ENCODE results near the gene SST.

Gene SST

DNA sequence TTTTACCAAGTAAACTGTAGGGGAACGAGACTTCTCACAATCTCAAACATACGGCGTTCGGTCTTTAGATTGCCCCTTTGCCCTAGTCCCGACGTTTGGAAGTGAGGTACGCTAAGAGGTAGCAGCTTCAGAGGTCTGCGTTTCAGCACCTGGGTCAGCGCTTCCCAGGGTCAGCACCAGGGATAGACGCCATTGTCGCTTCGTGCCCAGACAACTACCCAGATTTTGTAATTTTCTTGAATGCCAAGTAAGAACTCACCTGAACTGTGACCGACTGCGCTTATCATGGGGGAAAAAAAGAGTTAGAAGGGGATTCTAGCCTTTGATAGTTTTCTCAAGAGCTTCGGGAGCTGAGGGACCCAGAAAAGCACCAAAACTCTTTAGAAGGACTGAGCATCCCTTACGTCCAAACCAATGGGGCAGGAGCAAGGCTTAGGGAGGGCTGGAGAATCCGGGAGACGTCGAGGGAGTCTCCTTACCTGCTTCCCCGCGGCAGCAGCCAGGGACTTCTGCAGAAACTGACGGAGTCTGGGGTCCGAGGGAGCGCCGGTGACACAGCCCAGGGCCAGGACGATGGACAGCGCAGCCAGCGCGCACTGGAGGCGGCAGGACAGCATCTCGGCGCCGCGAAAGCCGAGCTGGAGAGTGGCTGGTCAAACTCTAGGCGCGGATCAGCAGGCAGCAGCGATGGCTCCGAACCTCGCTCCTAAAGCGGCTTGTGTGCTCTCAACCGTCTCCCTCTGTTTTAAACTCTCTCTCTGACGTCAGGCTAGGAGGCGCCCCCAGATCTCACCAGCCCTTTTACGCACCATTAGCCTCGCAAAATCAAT, at the start of gene SST:
TSS of gene SST (minus strand) at position 720 of the 830 bp plus-strand sequence. CDS start at position 617, 103 bp downstream.
- peak in 8 of 58 donors; percentile 1 to 8 (median 2) for DNase-seq

DNA sequence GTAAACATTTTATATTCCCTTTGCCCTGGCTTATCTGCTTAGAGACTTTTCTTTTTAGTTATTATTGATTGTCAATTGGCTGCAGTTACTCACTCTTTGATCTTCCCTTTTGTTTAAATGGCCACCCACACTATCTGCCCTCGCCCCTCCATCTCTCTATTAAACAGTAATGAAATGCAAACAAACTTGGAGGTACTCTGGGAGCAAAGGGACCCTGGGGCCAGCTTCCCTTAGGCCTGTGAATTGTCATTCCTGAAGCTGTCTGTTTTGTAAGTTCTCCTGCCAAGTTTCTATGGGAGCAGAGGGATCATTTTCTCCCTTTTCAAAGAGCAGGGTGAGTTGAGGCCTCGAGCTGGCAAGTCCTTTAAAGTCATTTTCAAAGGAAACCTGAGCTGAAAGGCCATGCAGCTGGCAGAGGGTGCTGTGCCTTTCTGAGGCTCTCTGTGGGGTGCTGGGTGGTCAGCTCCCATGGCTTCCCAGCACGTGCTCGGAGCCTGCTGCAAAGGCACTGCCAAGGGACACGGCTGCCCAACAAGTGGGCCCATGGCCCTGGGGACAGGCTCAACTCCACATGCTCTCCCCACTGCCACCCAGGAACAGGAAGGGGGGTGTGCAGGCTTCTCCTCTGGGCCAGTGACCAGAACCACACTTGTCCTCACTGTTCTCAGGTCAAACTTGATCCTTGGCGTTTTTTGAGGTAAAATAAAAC, 49.6 kb upstream of the SST start:
- peak in 51 of 58 donors; percentile 11 to 93 (median 55) for DNase-seq

DNA sequence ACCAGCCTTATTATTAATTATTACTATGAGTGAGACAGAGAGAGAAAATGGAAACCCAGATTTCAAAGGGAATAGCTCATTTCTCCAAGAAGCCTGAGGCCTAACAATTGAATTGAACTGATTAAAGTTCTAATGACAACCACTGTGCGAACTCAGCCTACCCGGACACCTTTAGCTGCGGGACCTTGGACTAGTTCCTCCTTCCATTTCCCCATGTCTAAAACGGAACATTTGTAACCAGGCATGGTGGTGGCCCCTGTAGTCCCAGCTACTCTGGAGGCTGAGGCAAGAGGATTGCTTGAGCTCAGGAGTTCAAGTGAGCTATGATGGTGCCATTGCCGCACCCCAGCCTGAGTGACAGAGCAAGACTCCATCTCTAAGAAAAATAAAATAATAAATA, 48.6 kb upstream of the SST start:
- no peak for DNase-seq

DNA sequence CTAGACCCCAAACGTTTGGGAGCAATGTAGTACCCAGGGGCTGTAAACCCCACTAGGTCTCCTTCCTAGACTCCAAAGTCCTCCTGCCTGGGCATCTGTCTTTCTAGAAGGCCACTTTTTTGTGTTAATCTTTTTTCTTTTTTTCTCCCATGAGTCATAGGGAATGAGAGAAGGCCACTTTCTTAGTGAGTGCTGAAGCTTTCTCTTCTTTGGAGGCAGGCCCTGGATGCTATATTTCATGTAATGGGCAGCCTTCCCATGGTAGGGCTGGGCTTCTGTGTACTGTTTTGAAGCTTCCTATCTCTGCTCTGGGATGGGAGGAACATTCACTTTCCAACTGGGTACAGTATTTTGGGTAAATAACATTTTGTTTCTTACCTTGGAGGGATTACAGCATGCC, 47.4 kb upstream of the SST start:
- no peak for DNase-seq

DNA sequence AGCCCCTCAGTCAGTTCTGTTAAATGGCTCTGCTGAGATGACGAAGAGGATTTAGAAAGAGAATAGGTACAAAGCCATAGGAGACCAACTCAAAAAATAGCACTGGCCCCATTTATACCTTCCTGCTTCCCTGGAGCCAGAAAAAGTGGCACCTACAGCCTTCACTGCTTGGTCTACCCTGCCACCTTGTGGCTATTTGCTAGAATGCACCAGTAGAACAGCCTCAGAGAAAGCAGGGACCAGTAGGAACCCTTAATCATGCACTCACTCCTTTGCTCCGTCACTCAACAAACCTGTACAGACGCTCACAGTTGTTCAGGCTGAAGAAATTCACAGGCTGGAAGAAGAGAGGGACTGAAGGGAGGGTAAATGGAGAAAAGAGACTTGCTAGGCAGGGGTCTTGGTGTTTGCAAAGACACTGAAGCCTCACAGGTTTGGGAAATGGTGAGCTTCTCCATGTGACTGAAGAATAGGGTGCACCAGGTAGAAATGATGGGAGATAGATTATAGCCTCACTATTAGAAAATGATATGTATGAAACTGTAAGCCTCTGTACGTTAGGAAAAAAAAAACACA, 44.3 kb upstream of the SST start:
- peak in 52 of 58 donors; percentile 4 to 87 (median 44) for DNase-seq

- DNase-seq: no peak
Observed at GRCh38 chr3:187713504-187713903, 43.3 kb upstream of the SST start.

GRCh38 chr3:187709155-187709554, 39.0 kb upstream of the SST start:
- DNase-seq: no peak

- no peak for DNase-seq
Observed at GRCh38 chr3:187708696-187709095, 38.5 kb upstream of the SST start.

- DNase-seq: peak in 1 of 58 donors; percentile 3
Observed at GRCh38 chr3:187706971-187707370, 36.8 kb upstream of the SST start.

GRCh38 chr3:187705164-187705563, 35.0 kb upstream of the SST start:
- DNase-seq: no peak

GRCh38 chr3:187702507-187703033, 32.4 kb upstream of the SST start, which contains the start of gene RTP2:
TSS of gene RTP2 (minus strand) at chr3:187702557. CDS start at chr3:187702128, 429 bp downstream.
- no peak for DNase-seq

DNA sequence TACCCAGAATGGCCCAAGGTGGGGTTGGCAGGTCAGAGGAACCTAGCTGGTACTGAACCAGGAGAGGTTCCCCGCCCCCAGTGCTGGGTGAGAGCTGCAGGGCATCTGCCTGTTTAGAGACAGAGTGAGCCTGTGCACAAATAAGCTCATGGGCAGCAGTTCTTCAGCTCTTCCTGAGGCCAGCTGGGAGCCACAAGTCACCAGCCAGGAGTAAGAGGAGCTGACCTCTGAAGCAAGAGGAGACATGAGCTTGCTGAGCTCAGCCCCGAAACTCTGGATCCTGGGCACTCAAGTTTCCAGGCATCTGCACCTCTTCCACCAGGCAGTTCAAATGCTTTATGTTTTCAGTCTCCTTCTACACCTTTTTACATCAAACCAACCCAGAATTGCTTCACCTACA, 30.1 kb upstream of the SST start:
- no peak for DNase-seq

- DNase-seq: no peak
Observed at GRCh38 chr3:187698499-187699399, 28.6 kb upstream of the SST start.

DNA sequence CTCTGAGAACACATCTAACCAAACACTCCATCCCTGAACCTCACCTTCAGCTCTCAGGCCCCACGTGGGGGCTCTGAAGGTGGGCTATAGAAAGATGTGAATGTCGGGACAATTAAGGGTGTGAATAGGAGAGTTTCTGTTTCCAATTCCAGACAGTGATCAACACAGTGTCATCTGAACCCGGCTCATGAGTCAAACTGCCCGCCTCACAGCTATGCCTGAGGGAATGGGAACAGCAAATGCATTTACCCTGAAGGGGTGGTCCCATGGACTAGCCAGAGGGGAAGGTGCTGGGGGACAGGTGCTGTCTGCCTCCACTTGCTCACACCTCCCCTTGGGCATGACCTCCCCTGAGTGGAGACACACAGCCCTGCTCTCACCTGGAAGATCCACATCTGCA, 25.8 kb upstream of the SST start:
- DNase-seq: no peak

DNA sequence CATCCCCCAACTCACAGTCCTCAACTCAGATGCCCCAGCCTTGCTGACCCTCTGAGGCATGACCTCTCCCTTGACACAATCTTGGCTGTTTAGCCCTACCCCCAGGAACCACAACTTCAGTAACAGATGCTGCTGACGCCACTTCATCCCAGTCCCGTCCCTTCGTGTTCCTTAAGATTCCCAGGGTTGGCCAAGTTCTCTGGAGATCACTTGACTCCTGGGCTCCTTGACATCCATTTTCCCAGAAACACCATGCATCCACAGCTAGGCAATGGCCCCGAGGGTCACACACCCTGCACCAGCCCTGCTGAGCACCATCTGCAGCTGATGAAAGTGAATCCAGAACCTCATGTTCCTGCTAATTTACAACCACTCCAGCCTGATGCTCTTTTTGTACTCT, 25.3 kb upstream of the SST start:
- DNase-seq: no peak

GRCh38 chr3:187694801-187695200, 24.6 kb upstream of the SST start:
- no peak for DNase-seq

DNA sequence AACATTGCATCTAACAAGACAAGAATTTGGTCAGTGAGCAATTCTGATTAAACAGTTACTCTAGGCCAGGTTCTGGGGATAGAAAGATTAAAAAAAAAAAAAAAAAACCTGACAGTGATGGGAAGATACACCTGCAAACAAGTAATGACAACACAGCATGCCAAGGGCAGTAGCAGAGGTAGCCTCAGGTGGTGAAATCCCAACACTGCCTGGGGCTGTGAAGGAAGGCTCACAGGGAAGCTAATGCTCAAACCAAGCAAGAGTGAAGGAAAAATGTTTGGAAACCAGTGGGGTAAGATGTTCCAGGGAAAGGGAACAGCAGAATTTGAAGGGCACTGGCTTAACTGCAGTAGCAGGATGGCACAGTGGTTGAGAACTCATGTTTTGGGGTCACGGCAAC, 23.2 kb upstream of the SST start:
- no peak for DNase-seq

DNA sequence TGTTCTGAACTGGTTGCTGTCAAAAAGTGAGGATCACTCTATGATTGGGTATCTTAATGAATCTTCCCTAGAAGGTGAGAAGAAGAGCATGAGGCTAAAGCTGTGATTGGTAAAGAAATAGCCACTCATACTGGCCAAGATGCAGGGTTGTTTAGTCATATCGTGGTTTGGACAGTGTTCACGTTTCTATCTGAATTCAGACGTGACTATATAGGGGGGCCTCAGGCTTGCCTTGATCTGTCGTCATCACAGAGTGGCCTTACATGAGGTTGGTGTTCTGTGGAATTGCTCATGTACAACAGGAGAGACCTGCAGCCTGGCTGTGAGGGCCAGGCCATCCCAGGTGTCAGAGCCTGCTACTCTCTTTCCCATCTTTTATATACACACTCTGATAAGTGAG, 19.8 kb upstream of the SST start:
- no peak for DNase-seq

- no peak for DNase-seq
Observed at GRCh38 chr3:187686621-187687273, 16.6 kb upstream of the SST start.

GRCh38 chr3:187685948-187686347, 15.8 kb upstream of the SST start:
- DNase-seq: no peak

Data from anterior cingulate cortex (tissue), 58 donors.